Smooth muscle cell (in vitro differentiated cells): ENCODE measurements around the gene GATAD2B. TPM values are rescaled to one million over a fixed set of nuclear protein-coding genes. Genes with fewer than 3 reads are reported as not detected.
A peak's percentile ranks its signal among the peaks of the same experiment; 100 is the strongest.

Source experiments
- DNase-seq: peaks from one replicate; lab custom pipeline; 2025; ENCODE audit not compliant: unreplicated experiment; lab: John Stamatoyannopoulos, UW
- H2AFZ ChIP-seq: fragments of 200-600 bp; sonication (generic); 2 replicates; pipeline ENCODE4 v1.6.0; 2016; ENCODE audit warnings: antibody characterized with exemption, low read depth, mild to moderate bottlenecking
- H3F3A ChIP-seq: fragments of 200-600 bp; sonication (generic); 2 replicates; pipeline ENCODE4 v1.6.0; 2017; ENCODE audit warnings: antibody characterized with exemption, low read depth
- H3K27ac ChIP-seq: fragments of 200-600 bp; sonication (generic); 2 replicates; pipeline ENCODE4 v1.5.1; 2016; ENCODE audit warnings: low read depth, mild to moderate bottlenecking
- H3K27me3 ChIP-seq: fragments of 200-600 bp; sonication (generic); 2 replicates; pipeline ENCODE4 v1.6.1; 2016; ENCODE audit warnings: low read depth, mild to moderate bottlenecking
- H3K36me3 ChIP-seq: fragments of 200-600 bp; sonication (generic); 2 replicates; pipeline ENCODE4 v1.5.1; 2016; ENCODE audit warnings: low read depth
- H3K4me1 ChIP-seq: fragments of 200-600 bp; sonication (generic); 2 replicates; pipeline ENCODE4 v1.5.1; 2016; ENCODE audit warnings: low read depth
- H3K4me2 ChIP-seq: fragments of 200-600 bp; sonication (generic); 2 replicates; pipeline ENCODE4 v1.6.0; 2016; ENCODE audit warnings: mild to moderate bottlenecking
- H3K4me3 ChIP-seq: fragments of 200-600 bp; sonication (generic); 2 replicates; pipeline ENCODE4 v1.5.1; 2016; ENCODE audit warnings: mild to moderate bottlenecking
- H3K79me2 ChIP-seq: fragments of 200-600 bp; sonication (generic); 2 replicates; pipeline ENCODE4 v1.6.0; 2016; ENCODE audit warnings: low read depth, mild to moderate bottlenecking
- H3K9ac ChIP-seq: fragments of 200-600 bp; sonication (generic); 2 replicates; pipeline ENCODE4 v1.6.0; 2016; ENCODE audit warnings: low read depth
- H3K9me3 ChIP-seq: fragments of 200-600 bp; sonication (generic); replicated peaks from 2 replicates; pipeline ENCODE4 v1.5.1; 2016; ENCODE audit warnings: low read depth
- H4K20me1 ChIP-seq: fragments of 200-600 bp; sonication (generic); 2 replicates; pipeline ENCODE4 v1.6.0; 2016; ENCODE audit warnings: low read depth
- WGBS: methylation state at CpG from one replicate; pipeline ENCODE4 v1.1.7; 2016; ENCODE audit warnings: low lambda C conversion rate; 5-methylcytosine and 5-hydroxymethylcytosine counted together
- polyA plus RNA-seq: library from polyadenylated mRNA; unstranded; fragments of >200 nt; fragmentation: Nextera tagmentation; extraction: Ambion mirVana; gene quantifications from 2 replicates; pipeline ENCODE4 v1.2.1, GENCODE V29; 2016
- total RNA-seq: library from RNA; depleted of rRNA; stranded (reverse); fragments of >200 nt; gene quantifications from 2 replicates; pipeline ENCODE4 v1.2.3, GENCODE V29; 2014
- TF ChIP-seq, protein P1 (sequence below): fragments of 200-600 bp; sonication (generic); IDR thresholded peaks from 2 replicates; pipeline ENCODE4 v1.5.1; 2017; ENCODE audit warnings: borderline replicate concordance, mild to moderate bottlenecking, antibody characterized with exemption; ENCODE audit not compliant: insufficient read depth, poor library complexity, severe bottlenecking

Gene GATAD2B
- total and polyA plus RNA-seq, 2 experiments from 2014 or later = 7.8 to 24.9 TPM

DNA sequence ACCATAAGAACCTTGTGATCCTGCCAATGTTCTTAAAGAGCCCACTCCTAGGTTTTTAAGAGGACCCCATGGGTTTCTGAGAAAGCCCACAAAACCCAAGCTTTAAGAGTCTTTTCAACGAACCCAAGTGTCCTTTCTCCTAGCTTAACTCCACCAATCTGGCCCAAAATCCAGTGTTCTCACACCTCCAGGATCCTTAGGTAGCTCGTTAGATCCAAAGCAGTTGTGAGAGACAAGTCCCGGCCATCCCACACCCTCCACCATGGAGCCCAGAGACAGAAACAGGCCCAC lies 22.0 kb upstream of the GATAD2B start:
- Histone ChIP-seq H3F3A (no peaks in the 10 kb centered on the region), H3K4me3 (peak overlapping the region; percentile 96), H2AFZ (no peak overlapping the region), H3K27ac (no peak overlapping the region), H3K4me2 (peak overlapping the region; percentile 97), H3K27me3 (no peaks in the 10 kb centered on the region), H3K36me3 (no peaks in the 10 kb centered on the region), H3K9ac (no peak overlapping the region), H3K79me2 (peaks cover 19% of the 10 kb centered on the region), H3K9me3 (no peaks in the 10 kb centered on the region), H3K4me1 (no peaks in the 10 kb centered on the region), H4K20me1 (no peaks in the 10 kb centered on the region)
- WGBS = 93% methylated on average over 3 of the region's 3 CpGs
- DNase-seq = no peak
- TF ChIP-seq, protein P1, sequence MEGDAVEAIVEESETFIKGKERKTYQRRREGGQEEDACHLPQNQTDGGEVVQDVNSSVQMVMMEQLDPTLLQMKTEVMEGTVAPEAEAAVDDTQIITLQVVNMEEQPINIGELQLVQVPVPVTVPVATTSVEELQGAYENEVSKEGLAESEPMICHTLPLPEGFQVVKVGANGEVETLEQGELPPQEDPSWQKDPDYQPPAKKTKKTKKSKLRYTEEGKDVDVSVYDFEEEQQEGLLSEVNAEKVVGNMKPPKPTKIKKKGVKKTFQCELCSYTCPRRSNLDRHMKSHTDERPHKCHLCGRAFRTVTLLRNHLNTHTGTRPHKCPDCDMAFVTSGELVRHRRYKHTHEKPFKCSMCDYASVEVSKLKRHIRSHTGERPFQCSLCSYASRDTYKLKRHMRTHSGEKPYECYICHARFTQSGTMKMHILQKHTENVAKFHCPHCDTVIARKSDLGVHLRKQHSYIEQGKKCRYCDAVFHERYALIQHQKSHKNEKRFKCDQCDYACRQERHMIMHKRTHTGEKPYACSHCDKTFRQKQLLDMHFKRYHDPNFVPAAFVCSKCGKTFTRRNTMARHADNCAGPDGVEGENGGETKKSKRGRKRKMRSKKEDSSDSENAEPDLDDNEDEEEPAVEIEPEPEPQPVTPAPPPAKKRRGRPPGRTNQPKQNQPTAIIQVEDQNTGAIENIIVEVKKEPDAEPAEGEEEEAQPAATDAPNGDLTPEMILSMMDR = no peak

GRCh38 chr1:153944005-153944826 lies 21.4 kb upstream of the GATAD2B start:
- Histone ChIP-seq H4K20me1 (no peaks in the 10 kb centered on the region), H3K9me3 (no peaks in the 10 kb centered on the region), H3K9ac (no peak overlapping the region), H3K4me2 (no peak overlapping the region), H3K4me3 (no peak overlapping the region), H3K27ac (no peak overlapping the region), H3K36me3 (no peaks in the 10 kb centered on the region), H2AFZ (no peak overlapping the region), H3K27me3 (no peaks in the 10 kb centered on the region), H3K79me2 (peaks cover 19% of the 10 kb centered on the region), H3K4me1 (no peaks in the 10 kb centered on the region), H3F3A (no peaks in the 10 kb centered on the region)
- 91% methylated on average over 14 of the region's 15 CpGs for WGBS
- DNase-seq = no peak
- TF ChIP-seq, protein P1 = no peak

DNA sequence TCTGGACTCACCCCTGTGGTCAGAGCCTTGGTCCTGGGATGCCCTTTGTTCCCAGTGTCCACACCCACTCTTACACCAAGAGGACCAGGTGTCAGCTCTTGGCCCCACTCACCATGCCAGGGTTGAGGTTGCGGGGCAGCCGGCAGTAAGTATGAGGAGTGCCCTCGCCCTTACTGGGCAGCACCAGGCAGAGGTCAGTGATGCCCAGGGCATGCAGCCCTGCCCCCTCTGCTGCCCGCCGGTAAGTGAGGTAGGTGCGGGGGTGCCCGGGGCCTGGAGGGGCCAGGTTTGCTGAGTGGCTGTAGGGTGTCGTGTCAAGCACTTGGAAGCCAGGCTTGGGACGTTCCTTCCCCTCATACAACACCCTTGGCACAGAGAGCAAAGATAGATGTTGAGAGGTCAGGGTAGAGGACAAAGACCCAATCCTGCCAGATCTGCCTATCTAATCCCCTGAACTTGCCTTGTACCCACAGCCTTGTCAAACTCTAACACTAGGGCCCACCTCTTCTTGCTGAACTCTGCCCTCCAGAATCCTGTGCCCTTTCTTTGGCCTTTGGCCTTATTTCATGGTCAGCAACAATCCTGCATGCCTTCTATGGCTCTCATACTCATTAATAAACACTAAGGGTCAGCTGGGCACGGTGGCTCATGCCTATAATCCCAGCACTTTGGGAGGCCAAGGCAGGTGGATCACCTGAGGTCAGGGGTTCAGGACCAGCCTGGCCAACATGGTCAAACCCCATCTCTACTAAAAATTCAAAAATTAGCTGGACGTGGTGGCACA lies 20.2 kb upstream of the GATAD2B start:
- Histone ChIP-seq H4K20me1 (no peaks in the 10 kb centered on the region), H3K27me3 (no peaks in the 10 kb centered on the region), H3K4me2 (no peak overlapping the region), H3K9ac (no peak overlapping the region), H3F3A (no peaks in the 10 kb centered on the region), H3K4me1 (no peaks in the 10 kb centered on the region), H2AFZ (no peak overlapping the region), H3K4me3 (no peak overlapping the region), H3K9me3 (no peaks in the 10 kb centered on the region), H3K36me3 (no peaks in the 10 kb centered on the region), H3K27ac (no peak overlapping the region), H3K79me2 (peaks cover 19% of the 10 kb centered on the region)
- no peak for DNase-seq
- TF ChIP-seq, protein P1 = no peak
- WGBS = 97% methylated on average over 11 of the region's 11 CpGs
